Fibroblast of mammary gland (primary cell): Measurements from ENCODE around the gene SPATA24.
"Not testable (repeated sequence)": the region's sequence is repeated elsewhere in the genome, so short reads cannot be mapped to it uniquely, and the experiment has no call there.

Source experiments
- DNase-seq: peaks from one replicate; pipeline ENCODE4 v3.0.0-alpha.2; 2010; ENCODE audit warnings: low read depth
- H3K4me3 ChIP-seq: 2 replicates; pipeline ENCODE4 v1.5.1; 2011; ENCODE audit warnings: low read depth, mild to moderate bottlenecking, low read length, moderate library complexity; ENCODE audit not compliant: control insufficient read depth
- CTCF ChIP-seq: conservative IDR thresholded peaks from 2 replicates; pipeline ENCODE4 v1.5.1; 2011; ENCODE audit warnings: low read depth, low read length, inconsistent platforms; ENCODE audit not compliant: control insufficient read depth, insufficient read depth

Gene SPATA24

GRCh38 chr5:139443831-139444453 lies 40.1 kb upstream of the SPATA24 start:
- no peak overlapping the region for H3K4me3 ChIP-seq
- DNase-seq = peak; percentile 85
- TF ChIP-seq CTCF = no peak

DNA sequence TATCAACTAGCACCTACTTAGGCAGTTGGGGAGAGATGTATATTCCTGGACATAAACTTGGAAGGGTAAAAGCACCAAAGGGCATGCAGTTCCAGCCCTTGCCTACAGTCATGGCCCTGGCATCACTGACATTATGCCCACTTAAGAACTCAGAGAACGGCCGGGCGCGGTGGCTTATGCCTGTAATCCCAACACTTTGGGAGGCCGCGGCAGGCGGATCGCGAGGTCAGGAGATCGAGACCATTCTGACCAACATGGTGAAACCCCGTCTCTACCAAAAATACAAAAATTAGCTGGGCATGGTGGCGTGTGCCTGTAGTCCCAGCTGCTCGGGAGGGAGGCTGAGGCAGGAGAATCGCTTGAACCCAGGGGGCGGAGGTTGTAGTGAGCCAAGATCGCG lies 36.5 kb upstream of the SPATA24 start:
- not testable (repeated sequence) for H3K4me3 ChIP-seq, DNase-seq

GRCh38 chr5:139439013-139439903 lies 35.4 kb upstream of the SPATA24 start, which contains the start of gene DNAJC18:
TSS of gene DNAJC18 (minus strand) at chr5:139439525. CDS start at chr5:139439445, 80 bp downstream.
- peak; percentile 92 for DNase-seq
- peak within 1 kb of the TSS; percentile 99 for H3K4me3 ChIP-seq
- TF ChIP-seq CTCF = no peak

DNA sequence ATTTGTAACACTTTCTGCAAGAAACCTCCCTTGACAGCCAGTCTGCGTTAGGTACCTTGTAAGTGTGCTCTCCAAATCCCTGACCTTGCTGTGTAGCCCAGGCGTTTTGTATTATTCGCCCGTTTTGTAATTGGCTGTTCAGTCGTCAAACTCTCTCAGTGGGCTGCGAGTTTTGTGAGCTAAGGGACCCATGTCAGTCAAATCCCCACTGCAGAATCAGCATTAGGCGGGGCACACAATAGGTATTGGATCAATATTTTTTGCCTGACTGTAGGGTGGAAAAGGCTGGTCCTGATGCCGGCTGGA lies 34.8 kb upstream of the SPATA24 start:
- TF ChIP-seq CTCF = no peak
- no peak for DNase-seq

DNA sequence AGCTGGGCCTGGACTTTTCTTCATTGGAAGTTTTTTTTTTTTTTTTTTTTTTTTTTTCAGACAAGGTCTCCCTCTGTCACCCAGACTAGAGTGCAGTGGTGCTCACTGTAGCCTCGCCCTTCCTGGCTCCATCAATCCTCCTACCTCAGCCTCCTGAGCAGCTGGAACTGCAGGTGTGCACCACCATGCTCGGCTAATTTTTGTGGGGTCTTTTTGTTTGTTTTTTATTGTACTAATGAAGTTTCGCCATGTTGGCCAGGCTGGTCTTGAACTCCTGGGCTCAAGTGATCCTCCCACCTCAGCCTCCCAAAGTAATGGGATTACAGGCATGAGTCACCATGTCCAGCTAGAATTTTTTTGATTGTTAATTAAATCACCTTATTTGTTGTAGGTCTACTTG lies 31.8 kb upstream of the SPATA24 start:
- no peak overlapping the region for H3K4me3 ChIP-seq
- TF ChIP-seq CTCF = no peak
- DNase-seq = no peak

More for the DNA sequence above, 34.8 kb upstream of the SPATA24 start:
- H3K4me3 ChIP-seq = peak overlapping the region; percentile 99

- no peak for TF ChIP-seq CTCF
- H3K4me3 ChIP-seq = no peak overlapping the region
- DNase-seq = no peak
These were observed 27.8 kb upstream of the SPATA24 start for GRCh38 chr5:139431706-139432105.

GRCh38 chr5:139430015-139430414 lies 26.1 kb upstream of the SPATA24 start:
- TF ChIP-seq CTCF = no peak
- no peak for DNase-seq
- H3K4me3 ChIP-seq = no peak overlapping the region
